ENCODE measurements around the gene MPHOSPH9. TPM values are rescaled to one million over a fixed set of nuclear protein-coding genes. Genes with fewer than 3 reads are reported as not detected.

Gene MPHOSPH9
- total RNA-seq, 1 donor, result 42.7 TPM

GRCh38 chr12:123165537-123165936, 67.4 kb downstream of the MPHOSPH9 start:
- no peak overlapping the region for H3K4me2 ChIP-seq (ENCODE audit: insufficient read depth, low read length)
- no peaks in the 10 kb centered on the region for H3K9me3 ChIP-seq (ENCODE audit: low read depth, low read length)
- no peak for DNase-seq (ENCODE audit: insufficient read length, low spot score, missing footprints)
- H3K4me3 ChIP-seq (ENCODE audit: insufficient read depth, low read length), result no peak overlapping the region
- no peaks in the 10 kb centered on the region for H3K4me1 ChIP-seq (ENCODE audit: insufficient read depth, low read length)
- H3K27me3 ChIP-seq (ENCODE audit: insufficient read depth, low read length), result no peaks in the 10 kb centered on the region
- no peaks in the 10 kb centered on the region for H3K79me2 ChIP-seq (ENCODE audit: insufficient read depth, low read length)
- peaks cover 15% of the 10 kb centered on the region for H3K36me3 ChIP-seq (ENCODE audit: insufficient read depth, low read length)
- H3K27ac ChIP-seq (ENCODE audit: low read depth, low read length), result no peak overlapping the region
- H2AFZ ChIP-seq (ENCODE audit: low read length), result no peak overlapping the region
- no peaks in the 10 kb centered on the region for H4K20me1 ChIP-seq (ENCODE audit: insufficient read depth, low read length)
- TF ChIP-seq CTCF (IDR thresholded peaks at IDR 0.05; ENCODE audit: extremely low read depth, low read depth, low read length), result no peak

DNA sequence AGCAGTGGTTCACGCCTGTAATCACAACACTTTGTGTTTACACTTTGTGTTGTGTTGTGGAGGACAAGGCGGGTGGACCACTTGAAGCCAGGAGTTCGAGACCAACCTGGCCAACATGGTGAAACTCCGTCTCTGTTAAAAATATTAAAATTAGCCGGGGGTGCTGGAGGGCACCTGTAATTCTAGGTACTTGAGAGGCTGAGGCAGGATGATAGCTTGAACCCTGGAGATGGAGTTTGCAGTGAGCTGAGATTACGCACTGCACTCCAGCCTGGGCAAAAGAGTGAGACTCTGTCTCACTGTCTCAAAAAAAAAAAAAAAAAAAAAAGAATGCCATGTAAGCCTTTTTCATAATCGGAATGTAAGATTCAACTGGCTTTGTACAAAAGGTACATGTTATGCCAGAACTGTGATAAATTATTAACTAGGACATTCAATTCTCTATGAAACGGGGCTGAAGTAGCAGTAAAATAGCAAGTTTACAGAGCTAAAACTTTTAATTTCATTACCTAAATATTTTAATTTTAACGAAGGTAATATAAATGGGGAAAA, 68.2 kb downstream of the MPHOSPH9 start:
- H3K9me3 ChIP-seq (ENCODE audit: low read depth, low read length), result no peaks in the 10 kb centered on the region
- H3K27ac ChIP-seq (ENCODE audit: low read depth, low read length), result no peak overlapping the region
- no peaks in the 10 kb centered on the region for H3K4me1 ChIP-seq (ENCODE audit: insufficient read depth, low read length)
- H2AFZ ChIP-seq (ENCODE audit: low read length), result no peak overlapping the region
- H3K4me3 ChIP-seq (ENCODE audit: insufficient read depth, low read length), result no peak overlapping the region
- no peak for TF ChIP-seq CTCF (IDR thresholded peaks at IDR 0.05; ENCODE audit: extremely low read depth, low read depth, low read length)
- no peak for DNase-seq (ENCODE audit: insufficient read length, low spot score, missing footprints)
- no peaks in the 10 kb centered on the region for H3K79me2 ChIP-seq (ENCODE audit: insufficient read depth, low read length)
- no peaks in the 10 kb centered on the region for H4K20me1 ChIP-seq (ENCODE audit: insufficient read depth, low read length)
- no peak overlapping the region for H3K4me2 ChIP-seq (ENCODE audit: insufficient read depth, low read length)
- H3K27me3 ChIP-seq (ENCODE audit: insufficient read depth, low read length), result no peaks in the 10 kb centered on the region
- peaks cover 18% of the 10 kb centered on the region for H3K36me3 ChIP-seq (ENCODE audit: insufficient read depth, low read length)

GRCh38 chr12:123164222-123164621, 68.7 kb downstream of the MPHOSPH9 start:
- H2AFZ ChIP-seq (ENCODE audit: low read length), result no peak overlapping the region

DNA sequence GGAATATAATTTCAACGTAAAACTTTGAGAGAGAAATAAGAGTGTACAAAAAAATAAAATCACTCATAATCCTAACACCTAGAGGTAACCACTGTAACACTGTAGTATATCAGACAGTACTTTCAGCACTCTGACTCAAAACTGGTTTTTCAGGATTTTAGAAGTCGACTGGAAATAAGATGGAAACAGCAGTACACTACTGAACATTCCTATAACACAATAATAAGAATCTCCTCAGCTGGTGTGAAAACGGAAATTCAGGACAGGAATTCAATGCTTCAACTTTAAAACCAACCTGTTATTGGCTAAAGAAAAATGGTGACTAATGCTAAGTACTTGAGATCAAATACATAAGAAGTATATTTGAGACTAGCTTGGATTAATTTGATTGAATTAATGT, 69.7 kb downstream of the MPHOSPH9 start:
- no peaks in the 10 kb centered on the region for H3K9me3 ChIP-seq (ENCODE audit: low read depth, low read length)
- H3K4me1 ChIP-seq (ENCODE audit: insufficient read depth, low read length), result no peaks in the 10 kb centered on the region
- H3K27me3 ChIP-seq (ENCODE audit: insufficient read depth, low read length), result no peaks in the 10 kb centered on the region
- H4K20me1 ChIP-seq (ENCODE audit: insufficient read depth, low read length), result no peaks in the 10 kb centered on the region
- H2AFZ ChIP-seq (ENCODE audit: low read length), result no peak overlapping the region
- H3K36me3 ChIP-seq (ENCODE audit: insufficient read depth, low read length), result peaks cover 18% of the 10 kb centered on the region
- TF ChIP-seq CTCF (IDR thresholded peaks at IDR 0.05; ENCODE audit: extremely low read depth, low read depth, low read length), result no peak
- no peaks in the 10 kb centered on the region for H3K79me2 ChIP-seq (ENCODE audit: insufficient read depth, low read length)
- no peak overlapping the region for H3K4me3 ChIP-seq (ENCODE audit: insufficient read depth, low read length)
- H3K27ac ChIP-seq (ENCODE audit: low read depth, low read length), result no peak overlapping the region
- DNase-seq (ENCODE audit: insufficient read length, low spot score, missing footprints), result no peak
- H3K4me2 ChIP-seq (ENCODE audit: insufficient read depth, low read length), result no peak overlapping the region

More at GRCh38 chr12:123164222-123164621, 68.7 kb downstream of the MPHOSPH9 start:
- Histone ChIP-seq H3K4me2 (ENCODE audit: insufficient read depth, low read length) (no peak overlapping the region), H3K4me3 (ENCODE audit: insufficient read depth, low read length) (no peak overlapping the region), H3K4me1 (ENCODE audit: insufficient read depth, low read length) (no peaks in the 10 kb centered on the region), H3K36me3 (ENCODE audit: insufficient read depth, low read length) (peaks cover 18% of the 10 kb centered on the region), H3K27ac (ENCODE audit: low read depth, low read length) (no peak overlapping the region), H3K79me2 (ENCODE audit: insufficient read depth, low read length) (no peaks in the 10 kb centered on the region), H4K20me1 (ENCODE audit: insufficient read depth, low read length) (no peaks in the 10 kb centered on the region), H3K9me3 (ENCODE audit: low read depth, low read length) (no peaks in the 10 kb centered on the region), H3K27me3 (ENCODE audit: insufficient read depth, low read length) (no peaks in the 10 kb centered on the region)
- TF ChIP-seq CTCF (IDR thresholded peaks at IDR 0.05; ENCODE audit: extremely low read depth, low read depth, low read length), result no peak
- DNase-seq (ENCODE audit: insufficient read length, low spot score, missing footprints), result no peak
